HK-2 (cell line): ENCODE results near the gene ATP7B.

ENCODE experiments used
- DNase-seq: peaks from one replicate; pipeline ENCODE4 v3.0.0-alpha.2; 2018; ENCODE audit not compliant: unreplicated experiment

ATP7B gene

DNA sequence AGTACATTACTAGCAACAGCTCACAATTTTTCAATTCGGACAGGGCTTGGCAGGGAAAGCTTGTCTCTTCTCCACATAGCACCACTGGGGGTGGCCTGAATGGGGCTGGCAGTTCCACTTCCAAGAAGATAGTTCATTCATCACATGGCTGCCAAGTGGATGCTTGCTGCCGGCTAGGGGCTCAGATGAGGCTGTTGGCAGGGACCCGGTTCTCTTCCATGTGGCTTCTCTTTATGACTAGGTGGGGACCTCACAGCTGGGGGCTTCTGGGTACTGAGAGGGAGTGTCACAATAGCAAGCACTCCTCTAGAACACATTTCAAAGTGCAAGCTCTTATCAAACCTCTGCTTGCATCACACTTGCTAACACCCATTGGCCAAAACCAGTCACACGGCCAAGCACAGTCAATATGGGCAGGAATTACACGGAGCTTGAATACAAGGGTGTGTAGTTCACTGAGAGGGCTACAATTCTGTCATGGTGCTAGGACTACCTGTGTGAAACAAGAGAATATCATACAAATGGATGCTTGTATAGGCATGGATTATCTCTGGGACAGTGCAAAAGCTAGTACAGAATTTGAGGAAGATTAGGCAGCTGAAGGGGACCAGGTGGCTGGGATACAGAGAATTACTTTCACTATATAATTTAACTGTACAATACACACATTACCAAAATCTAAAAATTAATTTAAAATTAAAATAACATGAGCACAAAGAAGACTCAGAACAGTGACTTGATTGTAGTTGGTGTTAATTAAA is 32.3 kb downstream of the ATP7B start:
- DNase-seq, result no peak

DNA sequence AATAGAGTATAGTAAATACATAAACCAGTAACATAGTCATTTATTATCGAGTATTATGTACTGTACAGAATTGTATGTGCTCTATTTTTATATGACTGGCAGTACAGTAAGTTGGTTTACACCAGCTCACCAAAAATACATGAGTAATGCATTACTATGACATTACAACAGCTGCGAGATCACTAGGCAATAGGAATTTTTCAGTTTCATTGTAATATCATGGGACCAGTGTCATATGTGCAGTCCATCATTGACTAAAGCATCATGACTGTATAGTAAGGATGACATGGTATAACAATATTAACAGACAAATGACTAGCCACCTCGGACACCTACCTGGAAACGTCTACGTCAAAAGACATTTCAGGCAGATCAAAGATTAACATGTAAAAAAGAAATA is 33.6 kb downstream of the ATP7B start:
- DNase-seq, result no peak

DNA sequence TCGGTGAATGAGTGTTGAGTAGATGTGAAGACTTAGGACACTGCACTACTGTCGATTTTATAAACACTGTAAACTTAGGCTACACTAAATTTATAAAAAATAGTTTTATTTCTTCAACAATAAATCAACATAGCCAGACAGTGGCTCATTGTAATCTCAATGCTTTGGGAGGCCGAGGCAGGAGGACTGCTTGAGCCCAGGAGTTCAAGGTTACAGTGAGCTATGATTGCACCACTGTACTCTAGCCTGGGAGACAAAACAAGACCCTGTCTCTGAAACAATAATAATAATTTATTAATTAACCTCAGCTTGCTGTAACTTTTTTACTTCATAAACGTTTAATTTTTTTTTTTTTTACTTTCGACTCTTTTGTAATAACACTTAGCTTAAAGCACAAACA is 34.4 kb downstream of the ATP7B start:
- DNase-seq, result no peak

DNA sequence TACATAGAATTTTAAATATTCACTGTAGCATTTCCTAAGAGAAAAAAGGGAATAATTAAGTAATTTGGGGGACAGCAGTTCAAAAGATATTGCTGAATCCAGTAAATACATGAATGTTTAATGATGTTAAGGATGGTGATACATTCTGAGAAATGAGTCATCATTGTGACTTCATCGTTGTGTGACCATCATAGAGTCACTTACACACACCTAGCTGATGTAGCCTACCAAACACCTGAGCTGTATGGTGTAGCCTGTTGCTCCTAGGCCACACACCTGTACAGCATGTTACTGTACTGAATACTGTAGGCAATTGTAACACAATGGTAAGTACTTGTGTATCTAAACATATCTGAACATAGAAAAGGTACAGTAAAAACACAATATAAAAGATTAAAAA is 34.8 kb downstream of the ATP7B start:
- no peak for DNase-seq

DNA sequence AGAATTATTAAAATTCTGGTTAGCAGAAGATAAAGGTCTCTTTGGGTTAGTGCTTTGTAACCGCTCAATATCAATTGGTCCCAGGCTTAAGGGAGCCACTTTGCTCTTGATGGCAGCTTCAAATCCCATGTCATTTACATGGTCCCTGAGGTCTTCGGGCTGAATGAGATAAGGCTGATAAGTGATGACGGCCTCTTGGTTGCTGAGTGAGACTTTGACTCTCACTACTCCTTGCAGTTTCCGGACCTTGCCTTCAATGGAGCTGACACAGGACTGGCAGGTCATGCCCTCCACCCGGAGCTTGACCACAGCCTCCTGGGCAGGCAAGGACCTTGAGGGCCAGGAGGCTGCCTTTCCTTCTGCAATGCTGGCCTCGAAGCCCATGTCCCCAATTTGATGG is 36.8 kb downstream of the ATP7B start:
- no peak for DNase-seq

DNA sequence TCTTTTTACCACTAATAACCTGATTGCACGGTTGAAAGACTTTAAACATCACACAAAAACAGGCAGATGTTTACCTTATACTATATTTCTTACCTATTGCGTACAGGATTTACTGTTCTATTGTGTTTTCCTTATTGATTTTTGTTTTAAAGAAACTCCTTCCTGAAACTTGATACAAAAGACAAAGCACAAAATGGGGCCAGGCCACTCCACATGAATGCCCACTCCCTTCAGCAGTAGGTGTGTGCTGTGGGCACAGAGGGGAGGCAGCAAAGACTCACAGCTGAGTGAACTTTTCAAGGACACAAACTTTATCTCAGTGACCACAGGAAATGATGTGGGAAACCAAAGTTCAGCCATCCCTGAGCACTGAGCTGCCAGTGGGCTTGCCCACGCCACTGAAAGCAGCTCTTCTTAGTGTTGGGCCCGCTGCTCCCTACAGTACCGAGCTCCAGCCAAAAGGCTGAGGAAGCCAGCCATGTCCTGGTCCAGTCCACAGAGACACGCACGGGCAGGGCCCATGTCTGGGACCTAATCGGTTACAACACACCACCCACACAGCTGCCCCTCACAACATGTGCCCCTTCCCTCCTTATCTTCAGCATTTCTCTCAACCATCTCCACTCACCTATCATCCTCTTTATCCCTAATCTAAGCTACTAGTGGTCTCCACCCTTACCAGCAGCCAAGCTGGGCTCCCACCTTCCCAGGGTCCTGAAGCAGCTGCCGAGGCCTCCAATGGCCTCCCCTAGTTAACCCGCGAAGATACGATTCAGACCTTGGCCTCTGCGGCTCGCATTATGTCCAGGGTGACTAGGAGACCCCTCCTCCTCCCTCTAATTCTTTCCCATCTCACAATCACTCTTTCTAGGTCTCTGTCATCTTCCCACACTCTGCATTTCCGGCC is 39.5 kb downstream of the ATP7B start:
- no peak for DNase-seq

DNA sequence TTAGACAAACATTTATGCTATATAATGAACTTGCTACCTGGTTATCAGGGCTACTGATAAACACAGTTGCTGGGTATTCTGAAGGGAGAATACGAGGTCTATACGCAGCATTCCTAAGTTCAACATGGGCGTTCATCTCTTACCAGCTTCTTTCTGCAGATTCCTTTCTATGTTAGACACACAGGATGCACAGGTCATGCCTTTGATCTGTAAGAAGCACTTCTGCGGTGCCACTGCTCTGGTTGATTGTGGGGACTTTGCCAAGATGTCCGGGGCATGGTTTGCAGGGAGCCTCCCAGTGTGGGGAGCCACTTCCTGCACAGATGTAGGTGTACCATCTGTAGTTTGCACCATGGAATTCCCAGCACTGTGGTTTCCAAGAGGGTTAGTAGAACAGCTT is 40.9 kb downstream of the ATP7B start:
- no peak for DNase-seq

DNA sequence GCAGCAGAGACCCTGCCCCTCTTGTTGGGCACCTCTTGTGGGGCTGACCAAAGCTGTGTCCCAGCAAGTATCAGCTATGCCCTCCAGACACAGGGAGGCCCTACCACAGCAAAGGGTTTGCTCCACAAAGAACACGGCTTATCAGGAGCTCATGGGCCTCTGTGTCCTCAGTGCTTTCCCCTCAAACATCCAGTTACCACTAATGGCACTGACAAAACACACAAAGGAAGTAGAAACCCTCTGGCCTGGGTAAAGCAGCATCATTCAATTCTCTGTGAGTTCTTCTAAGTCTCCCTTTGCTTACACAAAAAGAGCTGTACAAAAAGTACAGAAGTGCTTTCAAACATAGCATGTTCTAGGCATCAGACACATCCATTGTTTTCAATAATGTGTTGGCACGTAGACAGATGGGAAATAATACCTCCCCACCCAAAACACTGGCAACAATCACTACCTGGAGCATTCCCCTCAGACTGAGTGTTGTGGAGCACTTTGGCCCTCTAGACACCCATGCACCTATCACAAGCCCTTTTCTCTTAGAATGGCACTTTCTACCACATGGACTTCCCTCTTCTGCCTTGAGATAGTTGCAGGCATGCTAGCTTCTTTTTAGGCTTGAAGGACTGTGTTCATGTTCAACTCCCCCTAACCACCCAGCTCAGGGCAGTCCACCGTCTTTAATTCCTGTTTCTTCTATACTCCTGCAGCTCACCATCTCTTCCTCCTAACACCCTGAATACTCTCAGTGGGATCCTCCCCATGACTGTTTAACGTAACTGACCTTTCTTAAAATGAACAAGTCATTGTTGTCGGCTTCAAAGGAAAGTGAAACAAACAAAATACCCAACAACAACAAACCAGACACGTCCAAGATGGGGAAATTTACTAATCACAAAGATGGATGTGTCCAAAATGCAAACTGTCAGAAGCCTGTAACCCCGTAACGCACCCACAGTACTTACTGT is 43.5 kb downstream of the ATP7B start:
- DNase-seq, result no peak

DNA sequence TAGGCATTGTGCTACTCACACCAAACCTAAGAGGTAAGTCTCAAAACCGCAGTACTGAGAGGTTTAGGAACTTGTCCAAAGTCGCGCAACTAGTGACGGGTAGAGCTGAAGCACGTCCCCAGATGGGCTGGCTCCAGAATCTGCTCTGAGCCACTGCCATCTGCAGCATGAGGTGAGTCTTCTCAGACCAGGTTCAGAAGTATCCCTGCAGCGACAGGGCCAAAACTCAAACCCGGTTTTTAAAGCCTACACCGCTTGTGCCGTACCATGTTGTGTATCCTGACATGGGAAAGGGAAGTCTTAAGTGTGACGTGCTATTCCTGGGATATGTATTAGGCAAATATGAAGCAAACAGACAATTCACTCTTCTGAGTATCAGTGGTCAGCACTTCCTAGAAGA is 45.1 kb downstream of the ATP7B start:
- DNase-seq, result no peak

DNA sequence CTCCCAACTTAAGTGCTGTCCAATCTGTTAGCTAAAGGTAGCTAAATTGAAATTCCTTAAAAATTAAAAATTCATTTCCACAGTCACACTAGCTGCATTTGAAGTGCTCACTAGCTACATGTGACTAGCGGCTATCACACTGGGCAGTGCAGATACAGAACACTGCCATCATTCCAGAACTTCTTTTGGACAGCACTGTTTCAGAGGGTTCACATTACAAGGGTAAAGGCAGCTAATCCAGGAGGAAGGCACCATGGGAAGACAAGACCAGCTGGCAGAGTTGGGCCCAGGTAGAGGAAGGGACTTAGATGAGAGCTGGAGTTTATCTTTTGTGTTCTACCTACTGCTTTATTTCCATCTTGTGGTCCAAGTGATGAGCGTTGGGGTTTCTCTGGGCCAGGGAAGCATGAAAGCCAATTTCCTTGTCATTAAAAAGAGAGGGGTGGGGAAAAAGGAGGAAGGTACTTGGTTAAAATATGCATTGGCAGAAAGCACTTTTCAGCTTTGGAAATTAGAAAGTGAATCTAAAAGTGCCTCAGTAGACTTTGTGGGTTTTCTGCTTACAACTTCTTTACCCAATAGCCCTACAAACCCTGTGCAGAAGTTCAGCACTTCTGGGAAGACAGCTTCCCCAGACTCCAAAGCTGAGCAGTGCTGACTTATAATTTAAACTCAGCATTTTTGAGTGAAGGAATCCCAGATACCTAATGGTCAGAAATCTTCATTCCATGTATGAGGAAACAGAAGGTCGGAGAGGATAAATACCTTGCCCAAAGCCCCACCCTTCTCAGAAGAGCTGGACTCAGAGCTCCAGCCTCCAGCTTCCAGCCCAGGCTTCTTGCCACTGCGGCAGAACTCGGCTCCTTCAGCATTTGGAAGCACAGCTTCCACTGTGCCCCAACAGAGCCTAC is 49.5 kb downstream of the ATP7B start:
- no peak for DNase-seq

DNA sequence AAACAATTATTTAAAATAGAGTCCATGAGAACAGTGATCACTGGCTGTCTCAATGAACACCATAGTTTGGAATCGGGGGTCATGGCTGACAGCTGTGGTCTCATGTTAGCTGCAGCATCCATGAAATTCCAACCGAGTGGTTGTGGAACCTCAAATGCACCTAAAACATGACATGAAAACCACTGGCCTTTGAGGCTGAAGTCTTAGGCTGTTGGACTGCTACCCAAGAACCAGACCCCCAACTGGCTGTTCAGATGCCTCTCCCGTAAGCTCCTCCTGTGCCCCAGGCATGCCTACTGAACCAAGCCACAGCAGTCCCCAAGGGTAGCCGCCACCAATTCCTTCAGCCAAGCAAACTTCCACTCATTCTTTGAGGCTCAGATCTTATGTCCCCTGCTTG is 50.5 kb downstream of the ATP7B start:
- DNase-seq, result no peak

DNA sequence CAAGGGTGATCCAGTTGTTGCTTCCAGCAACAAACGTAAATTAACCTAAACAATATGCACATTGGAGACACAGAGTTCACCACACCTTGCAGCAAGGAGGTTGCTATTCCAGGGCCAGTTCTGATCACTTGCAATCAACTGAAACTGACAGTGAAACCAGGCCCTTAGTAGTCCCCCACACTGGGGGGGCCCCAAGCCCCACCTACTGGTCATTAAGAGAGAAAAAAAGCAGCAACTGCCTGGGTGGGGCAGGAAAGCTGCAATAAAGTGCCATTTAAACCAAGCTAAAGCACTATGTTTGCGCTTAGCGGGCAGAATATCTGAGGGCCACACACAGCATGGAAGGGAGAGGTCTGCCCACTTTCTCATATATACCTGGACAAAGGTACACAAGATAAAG is 51.5 kb downstream of the ATP7B start:
- DNase-seq, result no peak

DNA sequence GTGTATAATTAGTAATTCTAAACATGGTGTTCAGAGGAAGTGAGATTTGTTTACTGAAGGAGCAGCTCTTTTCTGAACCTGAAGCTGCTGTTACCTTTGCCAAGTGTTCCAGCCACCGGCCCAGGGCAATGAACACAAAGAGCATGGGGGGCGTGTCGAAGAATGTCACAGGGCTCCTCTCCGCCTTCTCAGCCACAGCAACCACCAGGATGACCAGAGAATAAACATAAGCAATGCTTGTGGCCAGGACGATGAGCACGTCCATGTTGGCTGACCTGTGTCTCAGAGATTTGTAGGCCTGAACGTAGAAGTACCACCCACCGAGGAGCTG is 53.1 kb downstream of the ATP7B start:
- DNase-seq, result no peak

DNA sequence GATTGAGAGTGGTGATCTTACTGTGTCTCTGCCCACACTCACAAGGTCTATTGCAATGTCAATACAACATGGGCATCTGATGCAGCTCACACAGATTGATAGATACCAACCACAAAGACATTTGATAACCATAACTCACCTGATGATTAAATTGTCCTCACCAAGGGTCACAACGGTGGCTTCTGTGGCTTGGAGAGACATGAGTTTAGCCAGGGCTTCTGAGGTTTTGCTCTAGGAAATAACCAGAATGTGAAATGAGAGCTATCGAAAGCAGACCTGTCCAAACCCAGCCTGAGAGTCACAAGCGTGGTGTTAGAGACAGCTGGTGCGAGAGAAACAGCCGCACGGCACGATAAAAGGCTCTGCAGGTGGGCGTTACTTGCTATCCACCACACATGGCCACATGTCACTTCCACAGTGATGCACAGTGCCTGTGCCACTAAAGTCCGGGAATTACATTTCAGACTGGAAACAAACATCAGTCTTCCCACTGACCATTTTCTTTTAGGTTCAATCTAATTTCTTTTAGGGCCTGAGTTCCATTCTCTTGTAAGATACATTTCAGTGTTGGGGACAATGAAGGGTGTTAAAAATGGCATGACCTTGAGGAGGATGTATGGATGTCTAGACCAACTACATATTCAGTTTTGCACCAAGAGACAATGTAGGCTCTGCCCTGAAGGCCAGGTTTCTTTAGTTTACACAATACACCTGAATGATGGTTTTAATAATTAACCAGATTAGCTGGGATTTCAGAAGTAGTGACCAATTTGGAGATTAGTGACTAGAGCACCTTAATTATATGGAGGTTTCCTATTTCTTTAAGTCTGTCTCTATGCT is 53.7 kb downstream of the ATP7B start:
- DNase-seq, result no peak

DNA sequence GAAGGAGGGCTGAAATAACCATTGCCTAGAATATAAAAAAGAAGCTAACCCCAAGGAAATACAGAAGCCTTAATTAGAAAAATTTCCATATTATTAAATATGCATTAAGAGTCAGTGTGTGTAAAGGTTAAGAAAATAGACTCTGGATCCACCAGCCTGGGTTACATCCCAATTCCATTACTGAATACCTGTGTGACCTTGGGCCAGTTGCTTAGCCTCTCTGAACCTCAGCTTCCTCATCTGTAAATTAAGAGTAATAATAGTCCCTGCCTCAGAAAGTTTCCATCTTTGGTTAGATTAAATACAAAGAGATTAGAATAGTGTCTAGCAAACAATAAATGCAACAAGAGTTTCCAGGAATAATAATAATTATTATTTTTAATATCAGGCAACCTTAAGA is 54.5 kb downstream of the ATP7B start:
- no peak for DNase-seq

DNA sequence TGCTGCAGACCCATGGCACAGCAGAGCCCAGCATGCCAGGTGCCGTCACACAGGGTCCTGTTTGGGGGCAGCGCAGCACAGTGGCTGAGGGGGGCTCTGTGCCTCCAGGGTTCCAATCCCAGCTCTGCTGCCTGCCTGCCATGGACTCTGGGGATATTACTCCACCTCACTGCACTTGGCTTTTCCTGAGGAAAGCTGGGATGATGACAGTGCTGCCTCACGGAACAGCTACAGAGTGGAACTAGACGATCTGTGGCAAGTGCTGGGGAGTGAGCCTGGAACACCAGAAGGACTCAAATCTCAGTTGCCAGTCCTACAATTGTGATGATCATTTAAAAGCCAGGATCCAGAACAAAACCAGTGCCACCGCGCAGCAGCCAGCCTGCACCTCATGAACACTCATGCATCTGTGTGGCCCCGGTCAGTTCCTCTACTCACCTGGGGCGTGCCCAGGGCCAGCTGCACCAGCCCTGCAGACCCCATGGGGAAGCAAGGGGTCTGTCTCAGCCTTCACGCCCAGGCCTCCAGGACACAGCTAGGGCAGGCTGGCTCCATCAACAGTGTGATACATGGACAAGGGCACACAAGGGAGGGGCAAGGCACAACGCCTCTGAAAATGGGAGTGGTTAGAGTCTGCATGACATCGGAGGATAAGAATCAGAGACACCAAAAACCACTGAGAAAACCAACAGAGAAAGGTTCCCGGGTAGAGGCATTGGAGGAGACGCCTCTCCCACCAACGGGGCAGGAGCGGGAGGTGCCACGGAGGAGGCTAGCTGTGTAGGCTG is 55.2 kb downstream of the ATP7B start:
- DNase-seq, result no peak

DNA sequence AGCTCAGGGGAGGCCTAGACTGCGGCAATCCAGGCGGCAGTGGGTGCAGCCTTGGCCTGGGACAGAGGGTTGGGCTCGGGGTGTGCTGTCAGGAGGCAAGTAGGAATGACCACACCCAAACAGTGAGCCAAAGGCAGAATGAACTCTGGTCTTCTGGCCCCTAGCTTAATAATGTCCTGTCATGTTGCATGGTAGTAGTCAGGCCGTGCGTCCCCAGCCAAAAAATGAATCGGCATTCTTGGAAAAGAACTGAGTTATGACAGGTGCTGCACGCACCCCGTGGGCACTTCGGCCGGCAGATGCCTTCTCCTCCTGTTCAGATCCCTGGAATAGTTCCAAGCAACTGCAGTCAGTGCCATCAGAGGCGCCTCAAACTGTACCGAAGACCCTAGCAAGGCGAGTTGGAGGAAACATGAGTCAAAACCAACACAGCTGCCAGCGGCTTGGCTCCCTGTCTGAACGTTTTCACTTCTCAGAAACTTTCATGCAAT is 55.9 kb downstream of the ATP7B start:
- no peak for DNase-seq

DNA sequence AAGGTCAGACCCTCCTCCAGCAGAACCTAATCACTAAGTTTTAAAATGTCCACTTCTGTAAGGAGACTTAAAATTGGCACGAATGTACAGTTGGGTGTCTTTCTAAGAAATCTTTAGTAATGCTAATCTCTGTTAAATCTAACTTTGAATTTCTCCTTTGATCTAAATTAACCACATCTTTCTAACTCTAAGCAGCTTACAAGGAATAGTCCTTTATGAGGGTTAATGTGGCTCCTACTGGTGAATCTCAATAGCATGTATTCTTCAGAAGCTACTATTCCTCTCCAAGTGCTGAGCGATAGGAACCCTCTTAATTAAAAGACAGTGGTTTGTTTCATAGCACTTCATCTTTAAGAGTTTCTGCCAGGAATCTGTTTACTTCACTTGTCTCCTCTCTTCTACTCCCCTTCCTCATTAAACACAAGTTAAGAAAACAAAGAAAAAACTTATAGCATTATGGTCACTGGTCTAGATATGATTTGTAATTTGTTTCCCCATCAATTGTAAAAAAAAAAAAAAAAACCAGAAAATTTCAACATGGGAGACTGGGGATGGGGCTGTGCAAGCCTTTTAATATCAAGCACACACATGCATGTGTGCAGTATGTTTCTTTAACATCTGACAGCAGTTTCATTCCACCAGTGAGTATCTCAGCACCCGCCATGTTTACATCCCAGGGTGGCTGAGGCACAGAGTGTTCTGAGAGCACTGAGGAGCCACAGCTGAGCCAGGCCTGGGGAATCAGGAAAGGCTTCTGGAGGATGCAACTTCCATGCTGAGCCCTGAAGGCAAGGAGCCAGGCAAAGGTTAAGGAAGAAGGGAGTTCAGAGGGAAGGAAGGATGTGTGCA is 57.7 kb downstream of the ATP7B start:
- no peak for DNase-seq
